HG02571 (cell line): ENCODE measurements around the gene RBM20.
"Not testable (repeated sequence)": the region's sequence is repeated elsewhere in the genome, so short reads cannot be mapped to it uniquely, and the experiment has no call there.

Experiments used
- ATAC-seq: cut with Tn5 transposase; IDR thresholded peaks from one replicate; pipeline ENCODE4 v1.9.1; 2021; ENCODE audit warnings: mild to moderate bottlenecking, moderate library complexity; ENCODE audit not compliant: unreplicated experiment

The RBM20 gene

DNA sequence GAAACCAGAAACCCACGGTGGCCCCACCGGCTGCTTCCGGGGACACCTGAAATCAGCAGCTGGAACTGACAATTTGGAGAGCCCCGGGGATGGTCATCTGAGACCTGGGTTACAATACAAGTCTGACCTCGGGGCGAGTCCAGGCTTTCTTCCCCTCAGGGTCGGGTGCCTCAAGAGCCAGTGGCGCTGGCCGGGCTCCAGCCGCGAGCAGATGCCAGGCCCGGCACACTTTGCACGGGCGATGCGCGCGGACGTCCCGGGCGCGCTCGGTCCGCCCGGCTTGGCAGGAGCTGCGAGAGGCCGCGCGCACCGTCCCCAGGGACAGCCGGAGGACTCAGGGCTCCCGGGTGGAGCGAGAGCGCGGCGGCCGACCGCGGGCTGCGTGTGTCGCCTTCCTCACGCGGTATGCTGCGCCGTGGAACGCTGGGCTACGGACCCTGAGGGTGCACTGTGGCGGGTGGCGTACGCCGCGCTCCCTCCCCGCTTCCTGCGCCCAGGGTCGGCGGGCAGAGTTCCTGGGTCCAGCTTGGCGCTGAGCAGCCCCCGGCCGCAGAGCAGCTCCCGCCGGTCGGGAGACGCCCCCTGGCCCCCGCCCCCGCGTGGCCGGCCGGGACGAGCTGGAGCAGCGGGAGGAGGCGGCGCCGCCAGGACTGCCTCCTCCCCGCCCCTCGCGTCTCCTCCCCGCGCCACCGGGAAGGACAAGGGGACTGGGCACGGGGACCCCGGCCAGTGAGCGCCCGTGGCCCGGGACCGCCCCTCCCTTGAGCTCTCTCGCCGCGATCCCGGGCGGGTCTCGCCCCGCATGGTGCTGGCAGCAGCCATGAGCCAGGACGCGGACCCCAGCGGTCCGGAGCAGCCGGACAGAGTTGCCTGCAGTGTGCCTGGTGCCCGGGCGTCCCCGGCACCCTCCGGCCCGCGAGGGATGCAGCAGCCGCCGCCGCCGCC, at the start of gene RBM20:
Gene RBM20, plus strand, starts transcription at position 684 of the 945 bp plus-strand sequence. Its CDS starts 119 bp downstream, at position 803.
- ATAC-seq = no peak

DNA sequence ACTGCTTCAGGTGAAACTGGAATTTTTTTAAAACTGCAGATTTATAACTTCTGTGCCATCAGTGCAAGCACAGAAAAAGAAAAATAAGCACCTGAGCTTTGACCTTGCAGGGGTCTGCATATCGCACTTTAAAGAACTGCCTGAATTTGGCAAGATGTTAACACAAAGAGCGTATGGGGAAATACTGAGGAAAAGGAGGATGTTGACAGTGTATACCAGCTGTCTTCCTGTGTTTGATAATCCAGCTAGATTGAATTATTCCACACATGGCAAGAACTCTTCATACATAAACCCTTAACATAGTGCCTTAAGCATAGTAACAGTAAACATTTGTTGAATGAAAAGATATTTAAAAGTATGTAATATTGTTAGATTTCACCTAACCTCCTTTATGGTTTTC, 46.7 kb upstream of the RBM20 start:
- ATAC-seq = no peak

DNA sequence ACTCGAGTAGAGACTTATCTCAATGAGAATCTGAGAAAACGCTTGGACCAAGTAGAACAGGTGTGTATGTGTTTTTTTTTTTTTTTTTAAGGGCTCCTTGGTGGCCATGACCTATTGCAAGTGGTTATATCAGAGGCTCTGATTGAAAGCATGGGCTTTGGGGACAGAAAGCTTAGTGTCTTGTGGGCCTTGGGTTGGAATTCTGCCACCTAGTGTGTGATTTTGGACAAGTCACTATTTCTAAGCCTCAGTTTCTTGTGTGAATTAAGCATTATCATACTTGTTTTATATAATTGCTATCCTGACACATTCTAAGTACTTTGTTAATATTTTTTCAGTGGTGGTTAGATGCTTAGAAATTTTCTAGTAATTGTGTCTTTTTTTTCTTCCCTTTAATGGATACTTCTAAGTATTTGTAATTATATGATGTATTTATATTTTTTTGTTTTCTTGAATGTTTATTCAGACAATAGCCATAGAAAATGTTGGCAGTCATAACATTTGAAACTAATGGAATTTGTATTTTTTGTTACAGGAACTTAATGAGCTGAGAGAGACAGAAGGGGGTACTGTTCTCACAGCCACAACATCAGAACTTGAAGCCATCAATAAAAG, 43.5 kb upstream of the RBM20 start:
- ATAC-seq = no peak

DNA sequence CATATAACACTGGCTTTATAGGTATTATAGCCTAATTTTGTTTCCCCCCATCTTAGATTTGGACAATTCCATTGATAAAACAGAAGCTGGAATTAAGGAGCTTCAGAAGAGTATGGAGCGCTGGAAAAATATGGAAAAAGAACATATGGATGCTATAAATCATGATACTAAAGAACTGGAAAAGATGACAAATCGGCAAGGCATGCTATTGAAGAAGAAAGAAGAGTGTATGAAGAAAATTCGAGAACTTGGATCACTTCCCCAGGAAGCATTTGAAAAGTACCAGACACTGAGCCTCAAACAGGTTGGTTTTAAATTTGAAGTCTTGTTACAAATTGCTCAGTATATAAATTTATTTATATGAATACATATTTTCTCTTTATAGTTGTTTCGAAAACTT, 42.6 kb upstream of the RBM20 start:
- ATAC-seq = no peak

DNA sequence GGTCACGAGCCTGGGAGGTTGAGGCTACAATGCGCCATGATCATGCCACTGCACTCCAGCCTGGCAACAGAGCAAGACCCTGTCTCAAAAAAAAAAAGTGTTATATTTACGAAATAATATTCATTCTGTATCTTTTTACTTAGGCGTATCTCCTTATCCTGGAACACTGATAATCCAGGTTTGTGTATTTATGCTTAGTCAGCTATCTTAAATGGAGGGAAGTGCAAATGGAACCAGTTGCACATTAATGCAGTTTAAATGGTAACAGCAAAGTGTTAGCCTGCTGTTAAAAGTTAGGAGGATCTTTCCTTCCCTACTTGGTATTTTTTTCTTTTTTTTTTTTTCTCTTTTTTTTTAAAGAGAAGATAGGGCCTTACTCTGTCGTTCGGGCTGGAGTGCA, 36.0 kb upstream of the RBM20 start:
- ATAC-seq = no peak

DNA sequence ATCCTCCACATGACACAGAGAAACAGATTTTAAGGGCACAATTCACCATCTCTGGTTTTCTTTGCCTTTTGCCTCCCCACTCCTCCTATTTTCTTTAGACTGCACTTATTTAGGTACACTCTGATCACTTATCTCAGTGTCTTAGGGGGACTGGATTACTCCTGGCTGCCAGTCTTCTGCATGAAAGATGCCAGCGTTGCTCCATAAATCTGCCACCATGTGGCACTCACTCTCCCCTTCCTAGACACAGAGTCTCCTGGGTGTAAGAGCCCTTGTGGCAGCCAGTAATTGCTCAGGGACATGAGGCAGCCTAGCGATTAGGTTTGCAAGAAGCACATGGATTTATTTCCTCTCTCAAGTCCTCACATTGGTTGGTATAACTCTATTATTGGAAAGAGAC, 34.5 kb upstream of the RBM20 start:
- ATAC-seq = no peak

DNA sequence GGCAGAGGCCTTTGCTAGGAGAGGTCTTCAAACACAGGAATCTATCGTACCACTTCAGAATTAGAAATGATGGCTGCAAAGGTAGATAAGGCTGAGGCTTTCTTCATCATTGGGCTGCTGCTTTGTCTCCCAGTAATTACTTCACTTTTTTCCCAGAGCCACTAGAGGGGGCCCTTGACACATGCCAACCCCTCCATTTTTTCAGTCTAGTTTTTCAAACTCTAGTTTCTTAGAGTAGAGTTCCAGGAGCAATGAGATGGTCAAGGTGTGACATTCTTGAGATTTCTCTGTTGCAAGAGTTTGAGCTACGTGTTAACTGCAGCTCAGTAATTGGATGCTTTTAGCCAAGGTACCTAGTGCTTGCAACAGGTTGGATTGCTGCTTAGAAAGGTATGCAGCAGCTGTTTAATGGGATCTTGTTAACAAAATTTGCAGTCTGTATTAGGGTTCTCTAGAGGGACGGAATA, 33.8 kb upstream of the RBM20 start:
- no peak for ATAC-seq

DNA sequence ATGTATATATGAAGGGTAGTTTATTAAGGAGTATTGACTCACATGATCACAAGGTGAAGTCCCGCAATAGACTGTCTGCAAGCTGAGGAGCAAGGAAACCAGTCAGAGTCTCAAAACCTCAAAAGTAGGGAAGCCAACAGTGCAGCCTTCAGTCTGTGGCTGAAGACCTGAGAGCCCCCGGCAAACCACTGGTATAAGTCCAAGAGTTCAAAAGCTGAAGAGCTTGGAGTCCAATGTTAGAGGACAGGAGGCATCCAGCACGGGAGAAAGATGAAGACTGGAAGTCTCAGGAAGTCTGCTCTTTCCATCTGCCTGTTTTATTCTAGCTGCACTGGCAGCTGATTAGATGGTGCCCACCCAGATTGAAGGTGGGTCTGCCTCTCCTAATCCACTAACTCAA, 33.4 kb upstream of the RBM20 start:
- not testable (repeated sequence) for ATAC-seq

DNA sequence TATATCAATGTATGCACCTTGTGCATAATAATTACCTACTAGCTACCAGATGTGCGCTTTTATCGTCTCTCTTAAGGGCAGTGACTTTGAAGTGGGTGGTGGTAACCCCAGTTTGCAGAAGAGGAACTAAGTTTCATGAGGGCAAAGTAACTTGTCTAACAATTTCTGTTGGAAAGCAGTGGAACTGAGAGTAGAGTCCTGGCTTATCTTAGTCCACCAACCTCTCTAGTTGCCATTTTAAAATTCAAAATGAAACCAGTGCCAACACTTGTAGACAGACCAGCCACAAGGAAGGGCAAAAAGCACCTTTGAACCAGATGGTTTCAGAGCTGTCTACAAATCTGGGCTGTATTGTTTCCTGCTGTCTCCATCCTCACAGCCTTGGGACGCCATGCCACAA, 32.0 kb upstream of the RBM20 start:
- no peak for ATAC-seq

DNA sequence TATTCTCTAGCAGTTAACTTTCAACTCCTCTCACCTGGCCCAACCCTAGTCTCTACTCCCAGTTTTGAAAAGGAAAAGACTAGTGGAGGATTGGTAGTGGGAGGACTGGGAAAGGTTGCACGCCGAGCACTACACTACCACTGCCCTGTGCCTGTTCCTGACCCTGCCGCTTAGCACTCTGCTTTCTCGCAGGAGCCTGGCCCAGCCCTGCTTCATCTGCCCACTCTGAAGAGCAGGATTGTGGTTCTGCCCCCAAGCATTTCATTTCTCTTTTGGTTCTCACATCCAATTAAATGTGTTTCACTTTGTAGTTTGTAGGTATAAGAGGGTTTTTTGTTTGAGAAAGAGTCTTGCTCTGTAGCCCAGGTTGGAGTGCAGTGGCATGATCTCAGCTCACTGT, 31.5 kb upstream of the RBM20 start:
- ATAC-seq = no peak

DNA sequence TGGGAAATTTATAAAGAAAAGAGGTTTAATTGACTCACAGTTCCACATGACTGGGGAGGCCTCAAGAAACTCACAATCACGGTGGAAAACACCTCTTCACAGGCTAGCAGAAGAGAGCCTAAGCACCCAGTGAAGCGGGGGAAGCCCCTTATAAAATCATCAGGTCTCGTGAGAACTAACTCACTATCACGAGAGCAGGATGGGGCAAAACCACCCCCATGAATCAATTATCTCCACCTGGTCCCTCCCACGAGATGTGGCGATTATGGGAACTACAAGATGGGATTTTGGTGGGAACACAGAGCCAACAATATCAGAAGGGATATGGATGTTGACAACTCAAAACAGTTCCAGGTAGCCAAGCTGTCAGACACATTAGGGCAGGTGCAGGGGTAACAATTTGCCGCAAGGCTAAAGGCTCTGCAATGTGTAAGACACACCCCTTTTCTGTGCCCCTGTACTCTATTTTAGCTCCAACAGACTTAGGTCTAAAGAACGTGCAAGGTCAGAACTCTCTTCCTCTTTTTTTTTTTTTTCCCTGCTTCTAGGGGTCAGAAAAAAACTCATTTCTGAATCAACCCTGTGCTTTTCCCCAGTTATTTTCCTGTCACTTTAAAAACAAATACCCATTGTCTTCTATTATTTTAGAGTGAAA, 30.7 kb upstream of the RBM20 start:
- ATAC-seq = no peak

DNA sequence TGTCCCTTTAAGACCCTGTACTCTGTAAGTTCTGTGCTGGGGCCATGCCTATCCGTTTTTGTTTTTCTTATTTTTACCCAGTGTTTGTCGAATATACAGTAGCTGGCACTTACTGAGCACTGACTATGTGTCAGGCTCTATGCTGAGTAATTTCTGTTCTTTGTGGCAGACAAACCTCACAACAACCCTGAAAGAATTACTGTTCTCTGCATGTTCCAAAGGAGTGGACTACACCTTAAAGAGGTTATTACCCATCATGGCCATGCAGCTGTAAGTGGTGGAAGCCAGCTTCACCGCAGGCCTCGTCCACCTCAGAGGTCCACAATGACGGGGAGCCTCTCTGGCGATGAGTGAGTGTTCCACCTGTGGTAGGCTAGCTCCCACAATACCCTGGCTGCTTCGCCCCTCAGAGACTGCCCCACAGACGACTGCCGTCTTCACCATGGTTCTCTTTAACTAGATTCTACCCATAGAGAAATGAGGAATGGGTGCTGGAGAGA, 30.1 kb upstream of the RBM20 start:
- ATAC-seq = peak; percentile 51

DNA sequence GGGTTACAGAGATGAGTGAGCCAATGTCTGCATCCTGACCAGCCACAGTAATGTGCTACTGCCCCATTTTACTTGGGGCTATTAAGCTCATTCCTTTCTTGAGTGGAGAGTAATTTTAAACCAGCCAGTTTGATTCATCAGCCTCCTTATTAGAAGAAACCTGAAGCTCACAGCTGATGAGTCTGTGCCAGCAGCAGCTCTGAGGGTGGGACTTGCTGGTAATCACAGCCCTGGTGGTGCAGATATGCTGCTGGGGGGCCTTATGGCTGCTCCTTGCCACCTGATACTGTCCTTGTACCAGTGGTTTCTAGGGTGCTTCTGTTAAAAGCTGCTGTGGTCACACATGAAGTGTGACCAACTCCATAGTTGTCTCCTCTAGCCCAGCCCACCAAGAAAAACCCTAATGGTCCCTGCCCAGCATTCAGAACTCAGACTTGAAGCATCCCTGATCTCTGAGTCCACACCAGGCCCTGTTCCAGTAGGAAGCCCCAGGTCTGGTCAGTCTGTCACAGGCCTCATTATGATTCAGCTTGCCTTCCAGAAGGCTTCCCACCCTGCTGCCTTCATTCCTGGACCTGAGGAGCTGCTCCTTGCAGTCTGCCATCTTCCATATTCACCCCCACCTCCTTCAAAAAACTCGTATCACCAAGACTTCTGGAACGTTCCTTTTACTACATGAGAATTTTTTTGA, 28.9 kb upstream of the RBM20 start:
- no peak for ATAC-seq

DNA sequence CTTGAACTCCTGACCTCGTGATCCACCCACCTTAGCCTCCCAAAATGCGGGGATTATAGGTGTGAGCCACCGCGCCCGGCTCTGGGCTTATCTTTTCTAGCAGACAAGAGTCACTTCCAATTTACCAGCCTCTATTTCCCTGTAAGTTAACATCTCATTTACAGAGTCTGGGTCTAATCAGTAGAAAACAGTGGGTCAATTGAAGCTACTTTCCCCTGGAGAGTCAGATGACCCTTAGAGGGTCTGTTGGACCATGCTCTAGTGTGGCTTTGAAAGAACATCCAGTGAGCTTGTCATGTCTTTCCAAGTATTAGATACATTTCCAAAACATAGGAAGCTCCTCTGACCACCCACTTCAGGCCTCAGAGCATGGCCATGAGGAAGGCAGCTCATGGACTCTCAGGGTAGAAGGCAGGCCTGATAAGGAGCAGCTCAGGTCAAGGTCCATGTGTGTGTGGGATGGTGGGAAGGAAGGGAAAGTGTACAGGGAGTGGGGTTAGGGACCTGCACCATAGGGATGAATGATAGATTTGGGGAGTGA, 27.6 kb upstream of the RBM20 start:
- ATAC-seq = no peak

DNA sequence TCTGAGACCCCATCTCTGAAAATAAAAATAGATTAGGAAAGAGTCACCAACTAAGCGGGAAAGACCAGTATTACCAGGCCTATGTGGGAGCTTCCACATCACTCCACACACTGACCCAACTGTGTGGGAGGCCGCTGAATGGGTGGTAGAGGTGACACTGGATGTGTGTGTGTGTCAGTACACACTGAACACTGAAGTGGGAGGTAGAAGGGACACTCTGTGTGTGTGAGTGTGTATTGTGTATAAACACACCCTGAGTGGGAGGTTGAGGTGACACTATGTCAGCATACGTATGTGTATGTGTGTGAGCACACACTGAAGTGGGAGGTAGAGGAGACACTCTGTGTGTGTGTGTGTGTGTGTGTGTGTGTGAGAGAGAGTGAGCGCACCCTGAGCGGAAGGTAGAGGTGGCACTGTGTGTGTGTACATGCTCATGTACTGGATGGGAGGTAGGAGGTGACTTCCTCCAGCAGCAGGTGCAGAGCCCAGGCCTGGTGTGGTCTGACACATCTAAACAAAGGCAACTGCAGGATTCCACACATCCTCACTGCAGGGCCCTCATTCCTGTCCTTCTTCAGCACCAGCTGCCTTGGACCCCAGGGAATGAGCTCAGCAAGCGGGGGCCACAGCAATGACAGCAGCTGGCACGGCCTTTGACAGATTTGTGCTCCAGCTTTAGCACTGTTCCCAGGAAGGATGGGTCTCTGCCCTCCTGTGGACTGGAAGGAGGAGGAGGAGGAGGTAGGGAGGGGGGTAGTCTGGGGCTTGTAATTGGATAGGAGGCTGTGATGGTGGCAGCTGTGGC, 26.5 kb upstream of the RBM20 start:
- ATAC-seq = no peak

DNA sequence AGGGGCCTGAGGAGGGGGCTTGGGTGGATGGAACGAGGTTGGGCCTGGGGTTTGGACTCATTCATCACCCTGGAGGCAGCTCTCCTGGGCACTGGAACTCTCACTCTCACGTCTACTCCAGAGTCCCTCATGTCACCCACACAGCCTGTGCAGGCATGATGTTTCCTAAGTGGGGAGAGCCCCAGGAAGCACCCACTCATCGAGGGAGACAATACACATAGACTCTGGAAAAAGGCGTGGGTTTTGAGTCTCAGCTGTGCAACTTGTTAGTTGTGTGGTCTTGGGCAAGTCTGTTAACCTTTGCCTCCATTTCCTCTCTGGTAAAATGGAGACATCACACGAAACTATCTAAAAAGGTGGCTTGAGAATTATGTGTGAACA, 25.9 kb upstream of the RBM20 start:
- ATAC-seq = no peak

DNA sequence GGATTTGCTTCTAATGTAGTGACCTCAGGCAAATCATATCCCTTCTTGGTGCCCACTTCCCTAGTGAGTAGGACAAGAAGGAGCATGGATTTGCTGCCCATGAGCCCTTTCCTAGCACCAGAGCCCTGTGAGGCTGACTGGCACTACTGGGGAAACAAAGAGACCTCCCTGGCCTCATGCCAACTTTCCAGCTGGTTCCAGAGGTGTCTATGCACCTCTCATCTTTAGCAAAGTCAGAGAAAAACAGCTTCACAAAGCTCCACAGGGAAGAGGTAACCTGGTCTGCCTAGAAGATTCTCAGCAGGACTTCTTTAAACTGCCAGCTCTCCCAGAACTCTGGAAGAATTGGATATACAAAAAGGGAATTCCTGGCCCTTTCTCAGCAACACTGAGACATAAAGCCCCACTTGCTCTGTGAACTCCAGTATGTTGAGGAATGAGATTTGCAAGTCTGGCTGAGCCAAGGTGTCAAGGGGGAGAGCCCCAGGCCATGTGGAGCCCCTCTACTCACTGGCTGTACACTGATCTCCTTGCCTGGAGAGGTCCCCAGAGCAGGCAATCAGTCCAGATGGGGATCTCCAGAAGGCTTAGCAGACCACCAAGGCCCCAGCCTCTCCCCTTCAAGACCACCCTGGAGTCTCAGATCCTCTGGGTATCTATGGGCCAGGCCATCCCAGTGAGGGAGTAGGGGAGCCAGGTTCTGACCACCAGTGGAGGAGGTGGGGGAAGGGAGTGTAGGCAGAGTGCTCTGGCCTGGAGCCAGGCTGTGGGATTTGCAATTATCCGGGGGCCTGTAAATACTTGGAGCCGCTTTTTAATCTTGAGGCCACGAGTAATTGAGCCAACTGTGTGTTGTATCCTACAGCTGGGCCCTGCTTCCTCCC, 24.4 kb upstream of the RBM20 start:
- no peak for ATAC-seq

DNA sequence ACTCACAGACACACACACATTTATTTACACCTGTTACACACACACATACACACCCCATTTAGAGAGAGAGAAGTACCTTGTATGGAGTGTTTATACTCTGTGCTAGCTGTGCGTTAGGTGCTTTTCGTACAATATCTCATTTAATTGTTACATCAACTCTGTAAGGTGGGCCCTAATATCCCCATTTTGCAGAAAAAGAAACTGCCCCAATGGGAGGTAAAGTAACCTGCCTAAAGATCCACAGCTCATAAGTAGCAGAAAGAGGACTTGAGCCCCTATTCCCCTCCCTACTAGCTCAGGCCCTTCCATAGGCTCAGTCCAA, 23.8 kb upstream of the RBM20 start:
- no peak for ATAC-seq

DNA sequence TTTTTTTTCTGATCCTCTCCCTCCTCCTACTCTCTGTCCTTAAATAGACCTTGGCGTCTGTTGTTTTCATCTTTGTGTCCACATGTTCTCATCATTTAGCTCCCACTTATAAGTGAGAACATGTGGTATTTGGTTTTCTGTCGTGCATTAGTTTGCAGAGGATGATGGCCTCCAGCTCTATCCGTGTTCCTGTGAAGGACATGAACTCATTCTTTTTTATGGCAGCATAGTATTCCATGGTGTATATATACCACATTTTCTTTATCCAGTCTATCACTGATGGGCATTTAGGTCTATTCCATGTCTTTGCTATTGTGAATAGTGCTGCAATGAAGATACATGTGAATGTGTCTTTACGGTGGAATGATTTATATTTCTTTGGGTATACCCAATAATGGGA, 20.8 kb upstream of the RBM20 start:
- not testable (repeated sequence) for ATAC-seq
